Measurements from ENCODE around the gene CD82. TPM values are rescaled to one million over a fixed set of nuclear protein-coding genes. Genes with fewer than 3 reads are reported as not detected.
A peak's percentile ranks its signal among the peaks of the same experiment; 100 is the strongest.

Gene CD82
- total RNA-seq, 3 donors from 2014 or later: 12.0 to 40.4 (median 38.0) TPM

GRCh38 chr11:44519989-44520737 lies 45.3 kb upstream of the CD82 start:
- intact Hi-C loops (cut with DNase I; ENCODE audit: low total_unique reads): no loop called here
- peak; percentile 51 to 58 for DNase-seq (ENCODE audit: low spot score in 2 of 2)
- Histone ChIP-seq H3K27ac (peak overlapping the region; percentile 36 to 91), H3K4me3 (peak overlapping the region in 1 of 3 donors; percentile 54), H3K36me3 (no peaks in the 10 kb centered on the region), H3K9me3 (no peaks in the 10 kb centered on the region), H3K4me1 (no peaks in the 10 kb centered on the region), H3K27me3 (no peaks in the 10 kb centered on the region)
- TF ChIP-seq POLR2AphosphoS5 (IDR thresholded peaks at IDR 0.05): peak in 2 of 3 donors; percentile 67 to 97
- no peak for TF ChIP-seq POLR2A (IDR thresholded peaks at IDR 0.05)

GRCh38 chr11:44521148-44521547 lies 44.3 kb upstream of the CD82 start:
- no peaks in the 10 kb centered on the region for H3K27me3 ChIP-seq
- no peak overlapping the region for H3K4me3 ChIP-seq
- TF ChIP-seq POLR2AphosphoS5 (IDR thresholded peaks at IDR 0.05): no peak
- no peak for TF ChIP-seq POLR2A (IDR thresholded peaks at IDR 0.05)
- TF ChIP-seq CTCF (IDR thresholded peaks at IDR 0.05): no peak
- no peak overlapping the region for H3K27ac ChIP-seq
- intact Hi-C loops (cut with DNase I; ENCODE audit: low total_unique reads): no loop called here
- no peaks in the 10 kb centered on the region for H3K4me1 ChIP-seq
- no peaks in the 10 kb centered on the region for H3K9me3 ChIP-seq
- DNase-seq (ENCODE audit: low spot score in 2 of 2): no peak
- no peaks in the 10 kb centered on the region for H3K36me3 ChIP-seq

GRCh38 chr11:44522294-44522693 lies 43.2 kb upstream of the CD82 start:
- H3K36me3 ChIP-seq: no peaks in the 10 kb centered on the region
- no peak for TF ChIP-seq POLR2AphosphoS5 (IDR thresholded peaks at IDR 0.05)
- TF ChIP-seq POLR2A (IDR thresholded peaks at IDR 0.05): no peak
- no peak for TF ChIP-seq CTCF (IDR thresholded peaks at IDR 0.05)
- intact Hi-C loops (cut with DNase I; ENCODE audit: low total_unique reads): no loop called here
- H3K4me1 ChIP-seq: no peaks in the 10 kb centered on the region
- no peaks in the 10 kb centered on the region for H3K27me3 ChIP-seq
- no peak overlapping the region for H3K4me3 ChIP-seq
- no peak for DNase-seq (ENCODE audit: low spot score in 2 of 2)
- H3K9me3 ChIP-seq: no peaks in the 10 kb centered on the region
- no peak overlapping the region for H3K27ac ChIP-seq

- intact Hi-C loops (cut with DNase I; ENCODE audit: low total_unique reads): no loop called here
- TF ChIP-seq POLR2A (IDR thresholded peaks at IDR 0.05) (no peak), CTCF (IDR thresholded peaks at IDR 0.05) (no peak), POLR2AphosphoS5 (IDR thresholded peaks at IDR 0.05) (no peak)
- no peak overlapping the region for H3K4me3 ChIP-seq
- H3K27ac ChIP-seq: peak overlapping the region in 1 of 2 donors; percentile 68
- H3K27me3 ChIP-seq: no peaks in the 10 kb centered on the region
- DNase-seq (ENCODE audit: low spot score in 2 of 2): no peak
- H3K36me3 ChIP-seq: no peaks in the 10 kb centered on the region
- H3K4me1 ChIP-seq: no peaks in the 10 kb centered on the region
- H3K9me3 ChIP-seq: no peaks in the 10 kb centered on the region
These were observed 41.1 kb upstream of the CD82 start for GRCh38 chr11:44524346-44524745.

- Histone ChIP-seq H3K27me3 (no peaks in the 10 kb centered on the region), H3K27ac (peak overlapping the region in 1 of 2 donors; percentile 68), H3K4me3 (no peak overlapping the region), H3K36me3 (no peaks in the 10 kb centered on the region), H3K4me1 (no peaks in the 10 kb centered on the region), H3K9me3 (no peaks in the 10 kb centered on the region)
- TF ChIP-seq POLR2A (IDR thresholded peaks at IDR 0.05): no peak
- no peak for TF ChIP-seq POLR2AphosphoS5 (IDR thresholded peaks at IDR 0.05)
- TF ChIP-seq CTCF (IDR thresholded peaks at IDR 0.05): no peak
- no peak for DNase-seq (ENCODE audit: low spot score in 2 of 2)
- intact Hi-C loops (cut with DNase I; ENCODE audit: low total_unique reads): no loop called here
These were observed 40.7 kb upstream of the CD82 start for GRCh38 chr11:44524751-44525201.

All from breast epithelium (tissue), 4 donors.